ENCODE measurements around the gene SHQ1. TPM values are rescaled to one million over a fixed set of nuclear protein-coding genes. Genes with fewer than 3 reads are reported as not detected.

Gene SHQ1
- total and polyA plus RNA-seq, 9 donors = 11.1 to 20.7 (median 12.9) TPM

DNA sequence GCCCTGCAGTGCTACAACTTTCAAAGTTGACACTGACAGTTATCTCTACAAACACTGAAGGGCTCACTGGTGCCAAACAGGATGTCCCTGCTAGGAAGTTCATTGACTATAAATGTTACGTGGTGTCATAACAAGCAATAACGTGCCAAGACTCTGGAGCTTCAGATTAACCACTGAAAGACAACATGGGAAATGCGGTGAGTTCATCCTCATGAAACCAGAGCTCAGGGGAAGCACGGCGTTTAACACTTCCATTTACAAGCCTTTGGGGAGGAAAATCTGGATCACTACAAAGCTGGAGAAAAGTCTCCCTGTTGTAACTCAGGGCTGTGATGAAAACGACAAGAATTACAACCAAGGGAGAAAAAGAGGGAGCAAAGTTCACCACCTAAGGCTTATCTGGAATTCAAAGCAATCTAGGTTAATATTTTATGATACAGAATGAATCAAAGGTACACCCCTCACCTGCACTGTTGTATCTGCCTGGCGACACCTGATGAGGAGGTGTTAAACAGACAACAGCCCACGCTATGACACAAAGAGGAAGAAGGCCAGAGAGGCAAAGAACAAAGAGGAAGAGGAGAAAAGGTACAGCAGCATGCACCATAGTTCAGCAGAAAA, 27.0 kb downstream of the SHQ1 start:
- Histone ChIP-seq H3K36me3 (ENCODE audit: control insufficient read depth, insufficient read depth, low read length) (peaks cover 5% of the 10 kb centered on the region), H3K27me3 (ENCODE audit: control insufficient read depth, insufficient read depth, low read length) (no peaks in the 10 kb centered on the region), H3K27ac (ENCODE audit: low read length) (peak overlapping the region; percentile 15), H3K4me1 (ENCODE audit: control insufficient read depth, insufficient read depth, low read length) (peaks cover 9% of the 10 kb centered on the region), H3K9me3 (replicated peaks; ENCODE audit: control insufficient read depth, low read depth, low read length) (no peaks in the 10 kb centered on the region), H3K4me3 (ENCODE audit: low read length) (no peak overlapping the region)
- peak; percentile 59 for DNase-seq
- WGBS (ENCODE audit: insufficient coverage) = 19% methylated on average over 3 of the region's 8 CpGs

DNA sequence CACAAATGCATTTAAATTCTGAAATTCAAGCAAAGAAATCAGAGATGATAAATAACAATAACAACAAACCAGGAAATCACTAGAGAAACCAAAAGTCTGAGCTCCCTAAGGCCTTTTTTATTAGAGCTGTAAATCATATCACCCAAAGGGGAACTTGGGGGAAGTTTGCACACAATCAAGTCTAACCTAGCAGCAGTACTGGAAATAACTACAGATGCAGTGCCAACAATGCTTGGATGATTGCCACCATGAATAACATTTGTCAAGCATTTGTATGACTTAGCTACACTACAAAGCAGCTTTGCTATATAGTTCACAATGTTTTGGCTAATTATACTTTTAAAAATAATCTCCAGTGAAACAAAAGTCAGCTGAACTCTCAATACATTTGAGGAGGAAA, 27.8 kb downstream of the SHQ1 start:
- no peak overlapping the region for H3K4me3 ChIP-seq (ENCODE audit: low read length)
- peaks cover 9% of the 10 kb centered on the region for H3K4me1 ChIP-seq (ENCODE audit: control insufficient read depth, insufficient read depth, low read length)
- H3K9me3 ChIP-seq (replicated peaks; ENCODE audit: control insufficient read depth, low read depth, low read length) = no peaks in the 10 kb centered on the region
- DNase-seq = peak; percentile 86
- peaks cover 5% of the 10 kb centered on the region for H3K36me3 ChIP-seq (ENCODE audit: control insufficient read depth, insufficient read depth, low read length)
- no peak overlapping the region for H3K27ac ChIP-seq (ENCODE audit: low read length)
- H3K27me3 ChIP-seq (ENCODE audit: control insufficient read depth, insufficient read depth, low read length) = no peaks in the 10 kb centered on the region

DNA sequence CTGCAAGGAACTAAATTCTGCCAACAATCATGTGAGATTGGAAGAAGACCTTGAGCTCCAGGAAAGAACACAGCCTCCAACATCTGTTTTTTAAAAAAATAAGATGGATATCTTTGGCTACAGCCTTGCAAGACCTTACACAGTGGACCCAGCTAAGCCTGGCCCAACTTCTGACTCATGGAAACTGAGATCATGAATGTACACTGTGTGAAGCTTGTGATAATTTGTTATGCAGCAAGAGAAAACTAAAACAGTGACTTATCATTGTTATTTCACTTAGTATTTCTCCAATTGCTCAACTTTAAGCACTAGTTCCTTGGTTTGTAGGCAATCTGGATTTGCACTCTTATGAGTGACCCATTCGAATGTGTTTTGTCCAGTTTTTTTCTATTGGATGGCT, 29.3 kb downstream of the SHQ1 start:
- H3K4me3 ChIP-seq (ENCODE audit: low read length) = no peak overlapping the region
- no peaks in the 10 kb centered on the region for H3K9me3 ChIP-seq (replicated peaks; ENCODE audit: control insufficient read depth, low read depth, low read length)
- H3K4me1 ChIP-seq (ENCODE audit: control insufficient read depth, insufficient read depth, low read length) = peaks cover 9% of the 10 kb centered on the region
- no peak overlapping the region for H3K27ac ChIP-seq (ENCODE audit: low read length)
- peaks cover 7% of the 10 kb centered on the region for H3K36me3 ChIP-seq (ENCODE audit: control insufficient read depth, insufficient read depth, low read length)
- peak; percentile 61 for DNase-seq
- no CpG with 5 or more reads among the region's 1 CpG for WGBS (ENCODE audit: insufficient coverage)
- no peaks in the 10 kb centered on the region for H3K27me3 ChIP-seq (ENCODE audit: control insufficient read depth, insufficient read depth, low read length)

DNA sequence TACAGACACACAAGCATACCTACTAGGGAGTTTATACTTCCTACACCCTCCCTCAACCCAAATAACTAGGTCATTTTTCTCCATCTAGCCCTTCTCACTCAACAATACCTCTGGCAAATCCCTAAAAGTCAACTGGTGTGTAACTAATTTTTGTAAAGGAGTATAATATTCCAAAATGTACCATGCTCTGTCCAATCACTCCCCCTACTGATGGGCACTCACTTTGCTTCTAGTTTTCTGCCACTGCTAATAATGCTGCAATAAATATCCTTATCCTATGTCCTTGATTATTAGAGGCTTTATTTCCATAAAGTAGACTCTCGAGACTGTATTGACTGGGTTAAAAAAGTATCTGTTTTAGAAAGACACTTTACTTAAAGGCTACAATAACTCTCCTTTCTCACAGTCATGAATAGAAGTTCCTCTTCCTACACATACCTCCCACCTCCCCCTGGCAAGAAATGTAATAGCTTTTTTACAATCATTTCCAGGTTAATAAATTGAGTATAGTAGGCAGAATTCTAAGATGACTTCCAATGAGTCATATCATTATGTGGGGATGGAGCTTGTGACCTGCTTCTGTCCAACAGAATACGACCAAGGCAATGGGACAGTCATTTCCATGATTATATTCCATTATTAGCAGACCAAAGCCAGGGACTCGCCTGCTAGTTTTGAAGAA, 30.0 kb downstream of the SHQ1 start:
- WGBS (ENCODE audit: insufficient coverage) = no CpG with 5 or more reads among the region's 3 CpGs
- Histone ChIP-seq H3K9me3 (replicated peaks; ENCODE audit: control insufficient read depth, low read depth, low read length) (no peaks in the 10 kb centered on the region), H3K27ac (ENCODE audit: low read length) (no peak overlapping the region), H3K4me3 (ENCODE audit: low read length) (no peak overlapping the region), H3K36me3 (ENCODE audit: control insufficient read depth, insufficient read depth, low read length) (peaks cover 7% of the 10 kb centered on the region), H3K27me3 (ENCODE audit: control insufficient read depth, insufficient read depth, low read length) (no peaks in the 10 kb centered on the region), H3K4me1 (ENCODE audit: control insufficient read depth, insufficient read depth, low read length) (peaks cover 9% of the 10 kb centered on the region)
- DNase-seq = peak; percentile 44

- H3K4me1 ChIP-seq (ENCODE audit: control insufficient read depth, insufficient read depth, low read length) = peaks cover 7% of the 10 kb centered on the region
- H3K4me3 ChIP-seq (ENCODE audit: low read length) = no peak overlapping the region
- no peaks in the 10 kb centered on the region for H3K27me3 ChIP-seq (ENCODE audit: control insufficient read depth, insufficient read depth, low read length)
- H3K36me3 ChIP-seq (ENCODE audit: control insufficient read depth, insufficient read depth, low read length) = peaks cover 7% of the 10 kb centered on the region
- H3K9me3 ChIP-seq (replicated peaks; ENCODE audit: control insufficient read depth, low read depth, low read length) = no peaks in the 10 kb centered on the region
- H3K27ac ChIP-seq (ENCODE audit: low read length) = no peak overlapping the region
- DNase-seq = no peak
- 68% methylated on average over 2 of the region's 3 CpGs for WGBS (ENCODE audit: insufficient coverage)
These were observed 31.3 kb downstream of the SHQ1 start for GRCh38 chr3:72816862-72817355.

DNA sequence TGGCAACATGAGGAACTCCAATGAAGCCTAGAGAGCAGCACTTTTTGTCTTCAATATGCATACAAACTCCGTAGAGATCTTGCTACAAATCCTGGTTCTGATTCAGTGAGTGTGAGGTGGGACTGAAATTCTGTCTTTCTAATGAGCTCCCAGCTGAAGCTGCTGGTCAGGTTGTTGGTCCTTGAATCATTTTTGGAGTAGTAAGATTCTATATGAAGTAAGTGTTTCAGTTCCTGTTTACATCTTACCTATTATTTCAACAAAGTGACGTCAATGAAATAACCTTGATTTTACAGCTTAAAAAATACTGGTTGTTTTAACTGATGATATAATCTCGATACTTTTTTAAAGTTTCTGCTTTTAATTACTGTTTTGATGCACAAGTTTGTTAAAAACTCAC, 33.9 kb downstream of the SHQ1 start:
- whole genome bisulfite sequencing (ENCODE audit: insufficient coverage) = no CpG with 5 or more reads among the region's 3 CpGs
- H3K36me3 ChIP-seq (ENCODE audit: control insufficient read depth, insufficient read depth, low read length) = peaks cover 7% of the 10 kb centered on the region
- H3K27me3 ChIP-seq (ENCODE audit: control insufficient read depth, insufficient read depth, low read length) = no peaks in the 10 kb centered on the region
- H3K27ac ChIP-seq (ENCODE audit: low read length) = no peak overlapping the region
- H3K4me3 ChIP-seq (ENCODE audit: low read length) = no peak overlapping the region
- H3K9me3 ChIP-seq (replicated peaks; ENCODE audit: control insufficient read depth, low read depth, low read length) = no peaks in the 10 kb centered on the region
- no peak for DNase-seq
- peaks cover 2% of the 10 kb centered on the region for H3K4me1 ChIP-seq (ENCODE audit: control insufficient read depth, insufficient read depth, low read length)

GRCh38 chr3:72812201-72812600, 36.0 kb downstream of the SHQ1 start:
- Histone ChIP-seq H3K36me3 (ENCODE audit: control insufficient read depth, insufficient read depth, low read length) (peaks cover 7% of the 10 kb centered on the region), H3K9me3 (replicated peaks; ENCODE audit: control insufficient read depth, low read depth, low read length) (no peaks in the 10 kb centered on the region), H3K27me3 (ENCODE audit: control insufficient read depth, insufficient read depth, low read length) (no peaks in the 10 kb centered on the region), H3K27ac (ENCODE audit: low read length) (no peak overlapping the region), H3K4me1 (ENCODE audit: control insufficient read depth, insufficient read depth, low read length) (peaks cover 2% of the 10 kb centered on the region), H3K4me3 (ENCODE audit: low read length) (no peak overlapping the region)
- DNase-seq = no peak
- 38% methylated on average over 1 of the region's 3 CpGs for WGBS (ENCODE audit: insufficient coverage)

DNA sequence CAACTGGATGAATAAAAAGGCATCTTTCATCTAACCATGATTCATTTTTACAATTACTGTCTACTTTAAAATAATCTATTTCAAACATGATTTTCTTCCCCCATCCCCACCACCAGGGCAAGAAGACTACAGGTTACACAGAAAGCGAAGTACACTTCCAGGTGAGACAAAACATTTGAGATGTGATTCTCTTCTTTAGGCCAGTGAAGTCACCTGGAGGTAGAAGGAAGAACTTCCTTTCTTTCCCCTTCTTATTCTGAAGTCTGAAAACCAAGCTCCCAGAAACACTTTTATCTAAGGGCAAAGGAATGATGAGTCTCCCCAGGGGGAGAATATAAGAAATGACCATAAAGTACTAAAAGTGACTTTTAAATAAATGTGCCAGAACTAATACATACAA, 36.7 kb downstream of the SHQ1 start:
- H3K4me1 ChIP-seq (ENCODE audit: control insufficient read depth, insufficient read depth, low read length) = peaks cover 2% of the 10 kb centered on the region
- H3K27me3 ChIP-seq (ENCODE audit: control insufficient read depth, insufficient read depth, low read length) = no peaks in the 10 kb centered on the region
- peaks cover 2% of the 10 kb centered on the region for H3K36me3 ChIP-seq (ENCODE audit: control insufficient read depth, insufficient read depth, low read length)
- H3K9me3 ChIP-seq (replicated peaks; ENCODE audit: control insufficient read depth, low read depth, low read length) = no peaks in the 10 kb centered on the region
- no CpG with 5 or more reads among the region's 1 CpG for WGBS (ENCODE audit: insufficient coverage)
- no peak overlapping the region for H3K4me3 ChIP-seq (ENCODE audit: low read length)
- H3K27ac ChIP-seq (ENCODE audit: low read length) = no peak overlapping the region
- no peak for DNase-seq

DNA sequence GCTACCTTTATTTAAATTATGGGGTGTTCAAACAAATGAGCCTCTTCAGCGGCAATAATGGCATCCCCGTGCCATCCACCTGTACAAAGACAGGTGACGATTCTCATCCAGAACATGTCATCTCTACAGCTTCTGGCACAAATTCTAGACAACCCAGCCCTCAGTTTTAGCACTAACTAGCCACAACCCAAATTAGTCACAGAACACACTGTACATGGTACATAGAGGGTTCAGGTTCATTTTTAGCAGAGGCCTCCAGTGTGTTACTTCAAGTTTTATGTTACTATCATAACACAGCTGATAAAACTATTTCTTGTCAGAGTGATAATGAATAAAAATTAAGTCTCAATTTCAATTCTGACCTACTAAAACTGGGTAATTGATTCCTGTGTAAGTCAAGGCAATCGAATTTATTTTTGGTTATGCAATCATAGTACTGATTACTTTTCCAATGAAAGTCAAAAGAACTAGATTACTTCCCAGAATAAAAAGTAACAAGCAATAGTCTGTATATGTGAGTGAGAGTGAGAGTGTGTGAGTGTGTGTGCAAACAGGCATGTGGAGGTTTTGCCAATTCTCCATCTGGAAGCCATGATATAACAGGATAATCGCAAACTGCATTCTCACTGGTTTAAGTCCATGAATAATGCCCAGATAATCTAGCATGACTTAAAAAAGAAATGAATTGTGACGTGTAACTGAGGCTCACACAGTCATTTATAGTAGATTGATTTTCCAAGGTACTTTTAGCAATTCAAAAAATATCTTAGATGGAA, 37.4 kb downstream of the SHQ1 start:
- WGBS (ENCODE audit: insufficient coverage) = no CpG with 5 or more reads among the region's 6 CpGs
- Histone ChIP-seq H3K4me1 (ENCODE audit: control insufficient read depth, insufficient read depth, low read length) (peaks cover 2% of the 10 kb centered on the region), H3K4me3 (ENCODE audit: low read length) (no peak overlapping the region), H3K9me3 (replicated peaks; ENCODE audit: control insufficient read depth, low read depth, low read length) (no peaks in the 10 kb centered on the region), H3K27me3 (ENCODE audit: control insufficient read depth, insufficient read depth, low read length) (no peaks in the 10 kb centered on the region), H3K36me3 (ENCODE audit: control insufficient read depth, insufficient read depth, low read length) (peaks cover 2% of the 10 kb centered on the region), H3K27ac (ENCODE audit: low read length) (no peak overlapping the region)
- peak; percentile 50 for DNase-seq

GRCh38 chr3:72810063-72810462, 38.2 kb downstream of the SHQ1 start:
- Histone ChIP-seq H3K9me3 (replicated peaks; ENCODE audit: control insufficient read depth, low read depth, low read length) (no peaks in the 10 kb centered on the region), H3K36me3 (ENCODE audit: control insufficient read depth, insufficient read depth, low read length) (peaks cover 2% of the 10 kb centered on the region), H3K4me1 (ENCODE audit: control insufficient read depth, insufficient read depth, low read length) (peaks cover 2% of the 10 kb centered on the region), H3K27ac (ENCODE audit: low read length) (no peak overlapping the region), H3K4me3 (ENCODE audit: low read length) (no peak overlapping the region), H3K27me3 (ENCODE audit: control insufficient read depth, insufficient read depth, low read length) (no peaks in the 10 kb centered on the region)
- no peak for DNase-seq

Data from muscle of leg (tissue), 11 donors.